ENCODE measurements around the gene UNC5B. TPM values are rescaled to one million over a fixed set of nuclear protein-coding genes. Genes with fewer than 3 reads are reported as not detected.

The UNC5B gene
- total RNA-seq, 4 donors from 2014 or later = 4.2 to 17.6 (median 8.0) TPM

GRCh38 chr10:71333129-71333887 is 120.9 kb downstream of the UNC5B start:
- 58 to 63% methylated on average over 7 to 9 of the region's 9 CpGs for WGBS, 2 donors
- H3K4me3 ChIP-seq (ENCODE audit: low read depth, poor library complexity, severe bottlenecking) = no peak overlapping the region
- DNase-seq (ENCODE audit: low spot score in 2 of 2) = no peak
- no peak for TF ChIP-seq POLR2A (IDR thresholded peaks at IDR 0.05)
- TF ChIP-seq CTCF (IDR thresholded peaks at IDR 0.05) = no peak
- intact Hi-C loops (cut with DNase I; ENCODE audit: low total_unique reads) = no loop called here

DNA sequence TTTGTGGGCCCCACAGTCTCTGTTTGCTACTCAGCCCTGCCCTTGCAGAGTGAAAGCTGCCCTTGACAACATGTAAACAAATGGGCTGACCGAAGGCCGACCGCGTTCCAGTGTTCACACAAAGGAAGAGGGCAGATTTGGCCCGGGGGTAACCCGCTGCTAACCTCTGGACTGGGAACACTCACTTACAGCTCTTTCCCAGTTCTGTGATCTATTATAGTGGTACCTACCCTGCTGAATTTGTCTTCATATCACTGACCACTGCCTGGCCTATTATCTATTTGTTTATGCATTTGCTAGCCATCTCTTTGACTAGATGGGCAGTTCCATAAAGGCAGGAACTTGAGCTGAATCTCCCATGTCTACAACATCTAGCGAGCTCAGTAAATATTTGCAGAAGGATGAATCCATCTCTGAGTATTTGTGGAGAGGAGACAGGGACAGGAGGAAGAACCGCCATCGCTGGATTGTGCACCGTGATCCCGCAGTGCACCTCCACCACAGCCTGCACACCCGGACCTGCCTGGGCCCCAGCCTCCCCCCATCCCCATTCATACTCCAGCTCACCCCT is 121.9 kb downstream of the UNC5B start:
- DNase-seq (ENCODE audit: low spot score in 2 of 2) = no peak
- intact Hi-C loops (cut with DNase I; ENCODE audit: low total_unique reads) = no loop called here
- TF ChIP-seq CTCF (IDR thresholded peaks at IDR 0.05) (no peak), POLR2A (IDR thresholded peaks at IDR 0.05) (no peak)
- WGBS, 2 donors = 91 to 92% methylated on average over 12 of the region's 12 CpGs
- no peak overlapping the region for H3K4me3 ChIP-seq (ENCODE audit: low read depth, poor library complexity, severe bottlenecking)

GRCh38 chr10:71335173-71335708 is 122.9 kb downstream of the UNC5B start:
- TF ChIP-seq CTCF (IDR thresholded peaks at IDR 0.05) = no peak
- no peak for TF ChIP-seq POLR2A (IDR thresholded peaks at IDR 0.05)
- H3K4me3 ChIP-seq (ENCODE audit: low read depth, poor library complexity, severe bottlenecking) = no peak overlapping the region
- DNase-seq (ENCODE audit: low spot score in 2 of 2) = no peak
- WGBS, 2 donors = 88 to 91% methylated on average over 15 of the region's 15 CpGs
- intact Hi-C loops (cut with DNase I; ENCODE audit: low total_unique reads) = no loop called here

- no peak overlapping the region for H3K4me3 ChIP-seq (ENCODE audit: low read depth, poor library complexity, severe bottlenecking)
- WGBS, 2 donors = 85 to 91% methylated on average over 6 of the region's 6 CpGs
- no peak for DNase-seq (ENCODE audit: low spot score in 2 of 2)
- intact Hi-C loops (cut with DNase I; ENCODE audit: low total_unique reads) = no loop called here
- TF ChIP-seq POLR2A (IDR thresholded peaks at IDR 0.05) (no peak), CTCF (IDR thresholded peaks at IDR 0.05) (no peak)
These were observed 124.3 kb downstream of the UNC5B start for GRCh38 chr10:71336632-71337031.

- whole genome bisulfite sequencing, 2 donors = 90 to 93% methylated on average over 13 of the region's 13 CpGs
- DNase-seq (ENCODE audit: low spot score in 2 of 2) = no peak
- H3K4me3 ChIP-seq (ENCODE audit: low read depth, poor library complexity, severe bottlenecking) = no peak overlapping the region
- intact Hi-C loops (cut with DNase I; ENCODE audit: low total_unique reads) = no loop called here
- TF ChIP-seq CTCF (IDR thresholded peaks at IDR 0.05) (no peak), POLR2A (IDR thresholded peaks at IDR 0.05) (no peak)
These were observed 124.9 kb downstream of the UNC5B start for GRCh38 chr10:71337219-71337701.
